Measurements from ENCODE around the gene CDK19. TPM values are rescaled to one million over a fixed set of nuclear protein-coding genes. Genes with fewer than 3 reads are reported as not detected.

CDK19 gene
- total RNA-seq, 1 experiment from 2014 or later: 36.8 TPM

GRCh38 chr6:110676396-110676795 lies 138.9 kb downstream of the CDK19 start:
- H3K36me3 ChIP-seq (ENCODE audit: low read depth): no peaks in the 10 kb centered on the region
- TF ChIP-seq CTCF (conservative IDR thresholded peaks at IDR 0.05) (no peak), EZH2 (IDR thresholded peaks at IDR 0.05; ENCODE audit: low read depth) (no peak)
- no peak overlapping the region for H3K4me2 ChIP-seq
- H3K9me3 ChIP-seq (ENCODE audit: insufficient read depth, low read depth): no peaks in the 10 kb centered on the region
- BruUV-seq (replicated peaks): no TSS peak
- POLR2A ChIA-PET (ENCODE audit: unreplicated experiment): interaction anchor here (0.5 kb wide), 1 partner anchor 881 kb away, joined by 9 read pairs; no protein-coding TSS in a partner anchor
- H4K20me1 ChIP-seq (ENCODE audit: insufficient read depth): no peaks in the 10 kb centered on the region
- intact Hi-C loops (cut with micrococcal nuclease; ENCODE audit: unreplicated experiment): no loop called here
- no peaks in the 10 kb centered on the region for H3K9me2 ChIP-seq (ENCODE audit: insufficient read depth)
- H3K4me1 ChIP-seq (replicated peaks; ENCODE audit: insufficient read depth): peaks cover 5% of the 10 kb centered on the region
- H2AFZ ChIP-seq: no peak overlapping the region
- H3K79me2 ChIP-seq (ENCODE audit: low read depth): no peaks in the 10 kb centered on the region
- no peak for DNase-seq
- CTCF ChIA-PET: no interaction called here
- H3K27me3 ChIP-seq (ENCODE audit: insufficient read depth, low read depth): no peaks in the 10 kb centered on the region
- H3K4me3 ChIP-seq: no peak overlapping the region
- no peaks in the 10 kb centered on the region for H3F3A ChIP-seq (ENCODE audit: insufficient read depth, low read depth)
- no peak overlapping the region for H3K27ac ChIP-seq

- intact Hi-C loops (cut with micrococcal nuclease; ENCODE audit: unreplicated experiment): no loop called here
- no TSS peak for BruUV-seq (replicated peaks)
- H3K79me2 ChIP-seq (ENCODE audit: low read depth): no peaks in the 10 kb centered on the region
- no peaks in the 10 kb centered on the region for H3K27me3 ChIP-seq (ENCODE audit: insufficient read depth, low read depth)
- no peaks in the 10 kb centered on the region for H3K9me3 ChIP-seq (ENCODE audit: insufficient read depth, low read depth)
- H3K36me3 ChIP-seq (ENCODE audit: low read depth): no peaks in the 10 kb centered on the region
- H3K4me3 ChIP-seq: no peak overlapping the region
- TF ChIP-seq EZH2 (IDR thresholded peaks at IDR 0.05; ENCODE audit: low read depth): no peak
- TF ChIP-seq CTCF (conservative IDR thresholded peaks at IDR 0.05): no peak
- DNase-seq: no peak
- H3K27ac ChIP-seq: no peak overlapping the region
- H4K20me1 ChIP-seq (ENCODE audit: insufficient read depth): no peaks in the 10 kb centered on the region
- no peak overlapping the region for H2AFZ ChIP-seq
- no peak overlapping the region for H3K4me2 ChIP-seq
- ChIA-PET POLR2A (ENCODE audit: unreplicated experiment) (no interaction called here), CTCF (interaction anchor here (0.7 kb wide), 1 partner anchor 9 kb away, joined by 4 read pairs; no protein-coding TSS in a partner anchor)
- H3F3A ChIP-seq (ENCODE audit: insufficient read depth, low read depth): no peaks in the 10 kb centered on the region
- H3K4me1 ChIP-seq (replicated peaks; ENCODE audit: insufficient read depth): peaks cover 11% of the 10 kb centered on the region
- H3K9me2 ChIP-seq (ENCODE audit: insufficient read depth): no peaks in the 10 kb centered on the region
Measured at GRCh38 chr6:110674096-110674495, 141.2 kb downstream of the CDK19 start.

GRCh38 chr6:110672122-110672521 lies 143.1 kb downstream of the CDK19 start:
- H2AFZ ChIP-seq: no peak overlapping the region
- H3K4me3 ChIP-seq: no peak overlapping the region
- no peaks in the 10 kb centered on the region for H3K9me2 ChIP-seq (ENCODE audit: insufficient read depth)
- ChIA-PET POLR2A (ENCODE audit: unreplicated experiment) (no interaction called here), CTCF (no interaction called here)
- no TSS peak for BruUV-seq (replicated peaks)
- DNase-seq: no peak
- H3K9me3 ChIP-seq (ENCODE audit: insufficient read depth, low read depth): no peaks in the 10 kb centered on the region
- H3K27me3 ChIP-seq (ENCODE audit: insufficient read depth, low read depth): no peaks in the 10 kb centered on the region
- H3K27ac ChIP-seq: no peak overlapping the region
- intact Hi-C loops (cut with micrococcal nuclease; ENCODE audit: unreplicated experiment): no loop called here
- no peaks in the 10 kb centered on the region for H4K20me1 ChIP-seq (ENCODE audit: insufficient read depth)
- no peak overlapping the region for H3K4me2 ChIP-seq
- H3K4me1 ChIP-seq (replicated peaks; ENCODE audit: insufficient read depth): peaks cover 11% of the 10 kb centered on the region
- H3K79me2 ChIP-seq (ENCODE audit: low read depth): no peaks in the 10 kb centered on the region
- H3F3A ChIP-seq (ENCODE audit: insufficient read depth, low read depth): no peaks in the 10 kb centered on the region
- TF ChIP-seq EZH2 (IDR thresholded peaks at IDR 0.05; ENCODE audit: low read depth) (no peak), CTCF (conservative IDR thresholded peaks at IDR 0.05) (no peak)
- H3K36me3 ChIP-seq (ENCODE audit: low read depth): no peaks in the 10 kb centered on the region

Data from PC-9 (cell line).